Retina (tissue), 1 donor: ENCODE results near the gene SMC1A.
"Not testable (repeated sequence)": the region's sequence is repeated elsewhere in the genome, so short reads cannot be mapped to it uniquely, and the experiment has no call there.

Experiments
- DNase-seq: peaks from one replicate; pipeline ENCODE4 v3.0.0-alpha.2; 2016

The SMC1A gene

DNA sequence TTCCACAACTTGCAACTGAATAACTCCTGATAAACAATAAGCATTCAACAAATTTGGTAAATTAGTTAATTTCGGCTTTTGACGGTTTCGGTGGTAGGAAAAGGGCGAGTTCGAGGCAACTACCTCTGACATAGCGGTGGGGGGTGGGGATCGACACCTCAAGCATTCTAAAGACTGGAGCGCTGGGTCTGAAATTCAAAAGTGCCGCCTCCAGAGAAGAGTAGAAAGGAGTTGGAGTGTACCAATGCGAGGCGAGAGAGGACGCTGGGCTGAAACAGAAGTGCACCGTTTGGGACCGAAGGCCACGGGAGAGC, 725 bp downstream of the SMC1A start:
- DNase-seq, result no peak

DNA sequence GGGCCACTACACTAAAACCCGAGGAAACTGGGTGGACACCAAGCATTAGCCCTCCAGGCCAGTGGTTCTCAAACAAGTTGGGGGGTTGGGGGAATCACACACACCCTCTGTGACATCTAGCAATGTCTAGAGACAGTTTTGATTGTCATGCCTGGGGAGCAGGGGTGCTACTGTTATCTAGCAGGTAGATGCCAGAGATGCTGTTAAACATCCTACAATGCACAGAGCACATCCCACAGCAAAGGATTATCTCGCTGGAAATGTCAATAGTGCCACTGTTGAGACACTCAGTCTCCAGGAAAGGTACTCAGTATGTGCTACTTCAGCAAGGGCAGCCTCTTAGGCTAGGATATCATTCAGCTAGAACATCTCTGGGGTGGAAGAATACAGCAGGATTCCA, 1.3 kb downstream of the SMC1A start:
- DNase-seq, result no peak

DNA sequence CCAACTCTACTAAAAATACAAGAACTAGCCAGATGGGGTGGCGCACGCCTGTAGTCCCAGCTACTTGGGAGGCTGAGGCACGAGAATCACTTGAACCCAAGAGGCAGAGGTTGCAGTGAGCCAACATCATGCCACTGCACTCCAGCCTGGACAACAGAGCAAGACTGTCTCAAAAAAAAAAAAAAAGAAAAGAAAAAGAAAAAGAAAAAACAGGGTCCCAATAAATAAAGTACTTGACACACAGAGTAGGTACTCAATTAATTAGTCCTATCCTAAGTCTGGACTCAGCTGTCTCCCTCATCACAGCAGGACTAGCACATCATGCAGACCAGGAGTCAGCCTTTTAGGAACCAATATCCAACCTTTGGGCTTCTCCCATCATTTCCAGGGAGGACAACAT, 2.1 kb downstream of the SMC1A start:
- DNase-seq, result not testable (repeated sequence)

DNA sequence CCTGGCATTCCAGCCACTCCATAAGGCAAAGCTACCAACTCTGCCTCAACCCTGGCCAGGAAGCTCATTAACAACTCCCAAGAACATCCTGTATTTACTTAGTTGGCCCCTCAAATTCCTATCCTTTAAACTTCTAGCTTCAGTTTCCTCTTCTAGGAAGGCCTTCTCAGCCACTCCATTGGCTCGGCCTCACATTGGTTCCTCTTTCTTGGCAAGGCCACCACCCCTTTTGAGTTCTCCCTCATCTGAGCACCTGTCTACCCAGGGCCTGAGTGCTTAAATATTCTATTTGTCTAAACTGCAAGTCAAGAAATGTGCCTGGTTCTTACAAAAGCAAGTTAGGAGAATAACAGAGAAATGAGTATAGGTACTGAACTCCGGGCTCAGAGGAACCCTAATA, 10.0 kb downstream of the SMC1A start:
- no peak for DNase-seq

DNA sequence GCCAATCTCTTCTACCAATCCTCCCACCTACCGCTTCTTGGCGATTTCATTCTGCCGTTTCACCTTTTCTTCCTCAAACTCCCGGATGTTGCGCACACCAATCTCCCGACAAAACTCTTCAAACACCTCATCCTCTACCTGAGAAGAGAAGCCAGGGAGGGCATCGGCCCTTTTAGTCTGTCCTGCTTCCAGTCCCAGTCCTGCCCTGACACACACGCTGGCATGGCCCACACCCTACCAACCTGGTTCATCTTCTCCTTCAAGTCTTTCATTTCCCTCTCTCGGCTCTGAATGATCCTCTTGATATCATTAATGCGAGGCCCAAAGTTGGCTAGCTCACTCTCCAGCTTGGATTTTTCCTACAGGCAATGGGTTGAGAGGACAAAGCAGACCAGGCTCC, 18.9 kb downstream of the SMC1A start:
- no peak for DNase-seq

DNA sequence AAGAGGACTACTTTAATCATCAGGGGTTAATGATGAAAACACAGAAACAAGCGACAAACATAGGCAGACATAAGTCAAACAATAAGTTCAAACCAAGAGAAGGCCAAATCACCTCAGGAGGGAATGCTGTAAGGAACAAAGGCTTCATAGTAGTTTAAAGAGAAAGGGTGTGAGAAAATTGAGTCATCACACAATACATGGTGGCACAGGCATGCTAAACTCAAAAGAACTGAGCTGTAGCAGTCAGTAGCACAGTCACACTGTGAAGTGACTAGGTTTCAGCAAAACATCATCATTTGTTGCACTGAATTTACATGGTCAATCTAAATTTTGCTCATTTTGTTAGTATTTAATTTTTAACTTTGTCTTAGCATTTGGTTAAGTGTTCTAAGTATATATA, 24.2 kb downstream of the SMC1A start:
- DNase-seq, result no peak

DNA sequence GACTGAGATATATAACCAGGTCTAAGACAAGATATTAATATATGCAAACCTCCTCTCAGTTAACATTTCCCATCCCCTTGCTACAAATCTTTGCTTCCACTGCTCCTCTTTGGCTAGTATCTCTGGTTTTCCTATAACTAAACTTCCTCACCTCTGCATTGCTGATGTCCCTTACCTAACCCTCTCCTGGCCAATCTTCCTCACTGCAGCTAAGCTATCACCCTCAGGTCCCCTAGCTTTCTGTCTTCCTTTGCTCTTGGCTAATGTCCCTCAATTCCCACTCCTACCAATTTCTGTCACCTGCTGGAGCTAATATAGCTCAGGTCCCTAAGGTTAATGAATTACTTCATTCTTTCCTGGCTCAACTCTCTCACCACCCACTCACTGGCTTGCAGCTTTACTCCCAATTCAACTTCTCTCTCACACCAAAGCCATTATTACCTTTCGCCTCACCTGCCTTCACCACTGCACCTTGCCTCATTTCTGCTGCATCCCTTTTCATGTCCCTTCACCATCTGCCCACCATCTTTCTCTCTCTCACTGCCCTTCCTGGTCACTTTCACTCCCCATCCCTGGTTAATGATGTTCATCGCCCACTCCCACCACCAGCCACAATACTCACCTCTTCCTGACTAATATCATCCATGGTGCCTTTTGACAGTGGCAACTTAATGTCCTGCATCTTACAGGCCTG, 26.7 kb downstream of the SMC1A start:
- no peak for DNase-seq

DNA sequence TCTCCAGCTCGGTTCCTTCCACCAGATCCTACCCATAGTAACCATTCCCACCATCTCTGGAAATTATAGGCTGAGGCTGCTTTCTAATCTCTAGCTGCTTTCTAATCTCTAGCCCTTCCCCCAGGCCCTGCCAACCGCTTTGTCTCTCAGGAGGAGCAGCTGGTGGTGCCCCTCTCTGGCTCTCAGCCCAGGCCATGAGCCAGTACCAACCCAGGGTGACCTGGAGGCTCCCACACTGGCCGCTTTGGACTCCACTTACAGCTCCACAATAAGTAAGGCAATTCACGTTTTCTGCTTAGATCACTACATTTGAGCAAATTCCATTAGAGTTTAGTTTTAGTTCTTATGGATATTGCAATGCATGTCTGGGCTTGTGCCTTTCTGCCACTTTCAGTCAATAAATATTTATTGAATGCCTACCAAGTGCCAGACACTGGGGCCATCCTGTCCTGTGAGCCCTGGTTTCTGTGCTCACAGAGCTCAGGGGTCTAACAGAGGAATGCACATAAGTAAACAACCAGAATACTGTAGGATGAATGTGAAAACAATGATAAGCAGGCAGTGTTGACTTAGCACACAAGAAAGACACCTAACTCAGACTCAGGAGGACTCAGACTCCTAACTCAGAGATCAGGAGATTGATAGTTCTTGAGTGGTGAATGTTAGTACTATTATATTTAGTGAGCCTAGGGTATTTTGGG, 38.9 kb downstream of the SMC1A start:
- DNase-seq, result no peak

DNA sequence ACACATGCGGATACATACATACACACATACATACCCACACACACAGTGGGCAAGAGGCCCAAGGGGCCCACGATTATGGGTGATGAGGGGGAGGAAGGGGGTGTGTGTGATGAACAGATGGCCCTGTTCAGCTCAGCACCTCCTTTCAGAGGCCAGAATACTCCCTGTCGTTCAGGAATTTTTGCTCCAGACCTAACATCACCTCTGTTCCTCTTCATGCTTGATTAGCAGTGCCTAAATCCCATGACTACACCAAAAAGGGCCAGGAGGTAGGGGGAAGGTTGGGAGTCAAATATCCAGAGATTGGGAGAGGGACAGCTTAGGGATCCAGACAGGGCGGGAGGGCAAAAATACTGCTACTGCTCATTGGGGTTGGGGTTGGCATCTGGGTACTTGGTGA, 42.7 kb downstream of the SMC1A start:
- no peak for DNase-seq

DNA sequence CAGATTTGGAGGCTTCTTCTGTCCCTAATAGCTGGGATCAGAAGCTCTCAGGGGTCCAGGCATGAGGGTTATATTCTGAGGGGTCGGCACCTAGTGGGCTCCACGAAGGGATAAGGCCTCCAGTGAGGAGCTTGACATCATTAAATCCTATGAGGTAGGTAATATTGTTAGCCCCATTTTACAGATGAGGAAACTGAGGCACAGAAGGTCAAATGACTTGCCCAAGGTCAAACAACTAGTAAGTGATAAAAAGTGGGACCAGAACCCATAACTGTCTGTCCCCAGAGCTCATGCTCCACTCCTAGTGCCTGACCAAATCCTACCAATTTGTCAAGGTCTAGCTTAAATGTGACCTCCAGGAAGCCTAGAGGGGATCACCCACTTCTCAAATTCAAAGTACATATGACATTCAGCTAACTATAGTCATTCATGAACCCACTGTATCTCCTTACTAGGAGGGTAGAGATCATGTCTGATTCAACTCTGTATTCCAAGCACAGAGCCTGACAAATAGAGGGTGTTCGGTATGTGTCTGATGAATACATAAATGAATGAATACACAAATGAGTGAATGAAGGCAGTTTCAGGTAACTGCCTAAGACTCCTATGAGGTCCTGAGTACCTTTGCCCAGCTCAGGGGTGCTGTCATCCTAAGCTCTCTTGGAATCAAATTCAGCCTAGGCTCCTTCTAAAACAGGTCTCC, 43.3 kb downstream of the SMC1A start:
- no peak for DNase-seq

DNA sequence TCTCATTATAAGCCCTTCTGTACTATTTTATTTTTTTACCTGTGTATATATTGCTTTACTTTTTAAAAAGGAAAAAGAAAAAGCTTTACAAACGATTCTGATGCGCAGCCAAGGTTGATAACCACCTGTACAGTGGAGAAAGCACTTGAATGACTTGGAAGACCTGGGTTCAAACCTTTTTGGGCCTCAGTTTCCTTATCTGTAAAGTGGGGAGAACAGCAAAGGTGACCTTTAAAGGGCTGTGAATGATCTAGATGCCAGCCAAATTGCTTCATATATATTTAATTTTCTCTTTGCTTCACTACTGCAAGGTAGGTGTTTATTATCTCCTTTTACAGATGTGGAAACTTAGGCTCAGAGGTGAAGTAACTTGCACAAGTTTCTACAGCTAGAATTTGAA, 45.0 kb downstream of the SMC1A start:
- DNase-seq, result no peak

DNA sequence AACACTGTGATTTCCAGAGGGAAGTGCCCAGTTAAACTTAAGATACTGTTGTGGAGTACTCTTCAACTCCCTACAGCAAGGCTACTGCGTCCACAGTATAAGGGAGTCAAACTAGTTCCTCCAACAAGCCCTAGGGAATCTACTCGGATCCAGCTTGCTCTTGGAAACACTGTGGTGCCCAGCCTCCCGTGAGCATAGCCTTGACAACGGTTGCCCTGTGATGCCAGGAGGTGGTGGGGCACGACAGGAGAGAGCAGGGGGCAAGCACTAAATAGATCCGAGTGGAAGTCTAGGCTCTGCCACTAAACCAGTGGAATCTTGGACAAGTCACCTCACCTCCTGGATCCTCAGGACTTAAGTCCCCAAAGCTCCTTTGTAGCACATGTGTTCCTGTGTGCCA, 45.6 kb downstream of the SMC1A start:
- DNase-seq, result no peak

DNA sequence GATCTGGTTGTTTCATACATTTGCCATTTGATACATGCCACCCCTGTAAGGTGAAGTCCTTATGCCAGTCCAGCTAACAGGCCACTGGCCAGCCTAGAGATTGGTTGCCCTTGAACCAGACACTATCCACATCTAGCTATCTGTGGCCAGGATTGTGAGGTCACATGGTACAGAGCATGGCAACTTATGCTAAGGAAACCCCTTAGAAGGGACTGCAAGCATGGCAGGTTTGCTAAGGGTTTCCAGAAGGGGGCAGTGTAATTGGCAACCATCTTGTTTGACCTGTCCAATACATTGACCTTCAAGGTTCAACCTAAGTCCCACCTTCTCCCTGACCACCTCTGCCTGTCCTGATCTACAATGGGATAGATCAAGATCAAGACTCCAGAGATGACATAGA, 47.5 kb downstream of the SMC1A start:
- no peak for DNase-seq

DNA sequence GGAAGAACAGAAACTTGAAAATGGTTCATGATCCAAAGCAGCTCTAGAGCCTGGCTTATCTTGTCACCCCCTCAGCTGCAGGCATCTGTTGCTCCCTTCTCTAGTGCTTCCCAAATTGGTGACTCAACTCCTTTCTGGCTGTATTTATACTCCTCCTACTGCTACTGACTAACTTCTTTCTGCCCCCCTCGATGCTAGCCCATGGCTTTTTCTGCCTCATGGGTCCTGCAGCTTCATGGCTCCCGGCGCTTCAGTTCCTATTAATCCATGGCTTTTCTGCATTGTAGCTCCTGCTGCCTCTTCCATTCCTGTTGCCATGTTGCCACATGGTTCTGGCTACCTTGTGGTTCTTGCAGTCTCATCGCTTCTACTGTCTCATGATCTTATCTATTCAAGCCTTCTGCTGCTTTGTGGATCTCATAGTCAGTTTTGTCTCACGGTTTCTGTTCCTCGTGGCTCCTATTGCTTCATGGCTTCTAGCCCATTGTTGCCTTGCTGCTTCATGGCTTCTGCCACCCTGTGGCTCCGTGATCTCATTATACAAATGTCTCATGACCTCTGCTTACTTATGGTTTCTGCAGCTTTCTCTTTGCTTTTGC, 48.1 kb downstream of the SMC1A start:
- DNase-seq, result no peak

DNA sequence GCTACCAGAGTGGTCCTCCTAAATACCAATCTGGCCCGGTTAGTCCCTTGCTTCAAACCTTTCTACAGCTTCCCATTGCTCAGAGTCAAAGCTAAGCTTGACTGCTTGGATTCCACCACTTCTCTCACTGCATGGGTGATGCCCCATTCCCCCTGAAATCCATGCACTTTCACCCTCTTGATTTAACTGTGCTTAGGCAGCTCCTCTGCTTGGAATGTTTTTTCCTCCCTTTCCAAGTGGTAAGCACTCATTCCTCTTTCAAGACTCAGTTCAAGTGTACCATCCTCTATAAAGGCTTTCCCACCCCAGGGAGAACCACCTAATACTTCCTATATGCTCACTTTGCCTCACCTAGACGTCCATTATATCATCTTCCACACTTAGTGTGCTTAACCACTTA, 49.1 kb downstream of the SMC1A start:
- no peak for DNase-seq

DNA sequence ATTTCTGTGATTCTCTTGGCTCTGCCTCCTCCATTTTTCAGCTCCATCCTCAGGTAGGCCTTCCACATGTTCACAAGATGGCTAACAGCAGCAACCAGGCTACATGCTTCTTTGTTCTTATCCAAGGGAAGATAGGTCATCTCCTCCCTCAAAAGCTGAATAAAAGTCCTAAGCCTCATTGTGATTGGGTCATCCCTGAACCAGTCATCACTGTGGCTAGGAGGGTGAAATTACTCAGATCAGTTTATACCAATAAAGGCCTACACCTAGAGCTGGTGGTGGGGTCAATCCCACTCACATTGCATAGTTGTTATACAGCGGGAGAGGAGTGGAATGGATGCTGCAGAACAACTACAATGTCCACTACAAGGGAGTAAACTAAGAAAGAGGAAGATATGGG, 56.0 kb downstream of the SMC1A start:
- not testable (repeated sequence) for DNase-seq

DNA sequence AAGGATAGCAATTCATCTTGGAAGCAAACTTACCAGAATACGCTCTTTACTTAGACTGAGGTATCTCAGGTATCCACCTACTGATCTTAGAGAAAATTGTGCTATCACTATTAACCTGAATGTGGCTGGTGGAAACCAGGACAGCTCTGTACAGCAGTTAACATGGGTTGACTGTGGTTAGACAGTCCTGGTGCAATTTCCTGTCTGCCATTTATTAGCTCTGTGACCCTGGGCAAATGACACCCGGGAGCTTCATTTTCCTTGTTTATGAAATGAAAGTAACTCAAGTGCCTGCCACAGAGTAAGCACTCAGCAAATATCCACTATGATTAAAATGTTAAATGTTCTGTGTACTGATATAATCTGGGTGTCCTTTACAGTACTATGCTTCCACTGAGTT, 60.0 kb downstream of the SMC1A start:
- DNase-seq, result no peak

DNA sequence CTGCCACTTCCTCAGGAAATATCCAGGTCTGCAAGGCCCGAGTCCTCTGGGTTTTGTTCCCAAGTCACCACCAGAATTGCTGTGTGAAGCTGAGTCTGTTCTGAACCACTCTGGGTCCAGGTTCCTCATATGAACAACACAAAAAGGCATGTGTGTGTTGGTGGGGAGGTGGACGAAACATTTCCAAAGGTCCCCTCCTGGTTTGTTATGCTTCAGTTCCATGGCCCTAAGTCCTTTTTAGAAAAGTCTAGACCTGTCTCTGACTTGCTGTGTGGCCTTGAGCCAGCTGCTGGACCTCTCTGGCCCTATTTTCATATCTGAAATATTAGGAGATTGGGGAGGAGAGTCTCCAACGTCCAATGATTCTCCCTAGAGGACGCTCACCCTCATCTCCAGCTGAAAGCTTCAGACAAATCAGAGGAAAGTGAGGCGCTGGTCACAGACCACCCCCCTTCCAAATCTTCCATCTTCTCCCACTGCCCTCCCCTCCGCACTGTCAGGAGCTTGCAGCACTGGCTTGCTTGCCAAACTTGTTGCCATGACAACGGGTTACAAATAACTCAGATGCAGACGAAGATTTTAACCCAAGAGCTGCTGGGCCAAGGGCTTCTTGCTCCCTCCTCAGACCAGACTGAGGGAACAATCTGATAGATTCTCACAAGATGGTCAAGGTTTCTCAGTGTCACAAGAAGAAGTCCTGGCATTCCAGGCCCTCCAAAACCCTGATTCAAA, 64.5 kb downstream of the SMC1A start:
- no peak for DNase-seq

DNA sequence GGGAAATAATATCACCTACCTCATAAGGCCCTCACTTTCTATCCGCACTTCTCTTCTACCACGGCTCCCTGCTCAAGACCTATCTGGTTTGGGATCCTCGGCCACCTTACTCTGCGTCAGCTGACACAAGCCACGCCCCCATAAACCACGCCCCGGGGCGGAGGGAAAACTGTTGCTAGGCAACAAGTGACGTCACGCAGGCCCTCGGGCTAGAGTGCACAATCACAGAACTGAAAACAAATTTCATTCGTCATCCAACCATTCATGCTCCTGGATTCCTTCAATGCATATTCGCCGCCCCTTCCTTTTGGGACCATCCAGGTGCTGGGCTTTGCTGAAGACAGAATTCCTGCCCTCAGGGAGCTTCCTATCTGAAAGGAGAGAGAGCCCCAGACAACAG, 66.3 kb downstream of the SMC1A start:
- DNase-seq, result no peak

DNA sequence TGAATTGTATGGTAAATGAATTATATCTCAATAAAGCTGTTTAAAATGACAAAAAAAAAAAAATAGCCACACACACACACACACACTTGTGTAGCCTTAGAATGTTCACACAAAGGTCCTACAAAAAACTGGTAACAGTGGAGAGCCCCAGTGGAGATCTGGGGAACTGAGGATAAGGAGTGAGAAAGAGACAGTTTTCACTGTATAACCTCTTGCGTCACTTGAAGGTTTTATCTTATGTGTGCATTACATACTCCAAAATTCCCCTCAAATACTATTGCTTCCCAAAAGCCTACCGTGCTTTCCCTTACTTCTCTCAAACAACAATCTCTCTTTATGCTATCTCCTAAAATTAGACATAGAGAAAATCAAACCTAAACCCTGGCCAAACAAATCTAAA, 67.8 kb downstream of the SMC1A start:
- no peak for DNase-seq

DNA sequence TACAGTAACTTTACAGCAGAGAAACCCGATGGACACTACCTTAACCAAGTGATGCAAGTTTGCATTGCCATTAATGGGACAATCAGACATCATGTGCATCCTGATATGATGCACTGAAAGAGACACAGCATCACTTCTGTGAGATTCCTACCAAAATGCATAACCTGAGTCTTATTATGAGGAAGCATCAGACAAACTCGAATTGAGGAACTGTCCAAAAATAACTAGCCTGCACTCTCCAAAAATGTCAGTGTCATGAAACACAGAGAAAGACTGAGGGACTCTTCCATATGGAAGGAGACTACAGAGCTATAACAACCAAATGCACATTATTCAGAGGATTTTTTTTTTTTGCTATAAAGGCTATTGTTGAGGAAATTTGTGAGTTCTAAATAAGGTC, 74.5 kb downstream of the SMC1A start:
- no peak for DNase-seq

DNA sequence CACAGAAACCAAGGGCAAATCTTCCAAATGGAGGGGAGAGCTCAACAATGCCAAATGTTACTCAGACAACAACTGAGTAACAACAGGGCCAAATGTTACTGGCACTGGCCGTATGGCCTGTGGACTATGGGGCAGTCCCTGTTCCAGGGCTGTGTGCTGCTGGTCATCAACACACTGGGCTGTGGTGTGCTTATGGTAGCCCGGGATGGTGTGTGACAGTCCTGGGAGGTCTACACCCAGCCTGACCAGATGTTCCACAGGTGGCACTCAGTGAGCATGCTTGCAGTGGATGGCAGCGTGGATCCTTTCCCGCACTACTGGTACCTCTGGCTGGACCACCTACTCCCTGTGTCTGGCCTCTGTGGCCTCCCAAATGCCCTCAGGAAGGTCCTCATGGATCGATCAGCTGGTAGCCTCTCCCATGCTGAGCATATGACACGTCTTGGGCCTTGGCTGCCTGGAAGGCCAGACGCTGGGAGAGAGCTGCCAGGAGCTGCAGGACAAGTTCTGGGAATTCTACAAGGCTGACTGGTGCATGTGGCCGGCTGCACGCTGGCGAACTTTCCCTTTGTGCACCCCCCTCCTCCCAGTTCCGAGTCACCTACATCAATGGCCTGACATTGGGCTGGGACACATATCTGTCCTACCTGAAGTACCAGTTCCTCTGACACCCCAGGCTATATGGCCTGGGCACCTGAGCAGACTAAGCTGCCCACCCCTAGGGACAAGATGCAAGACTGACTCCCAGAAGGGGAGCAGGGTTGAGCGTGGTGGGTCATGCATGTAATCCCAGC, 81.4 kb downstream of the SMC1A start:
- no peak for DNase-seq

DNA sequence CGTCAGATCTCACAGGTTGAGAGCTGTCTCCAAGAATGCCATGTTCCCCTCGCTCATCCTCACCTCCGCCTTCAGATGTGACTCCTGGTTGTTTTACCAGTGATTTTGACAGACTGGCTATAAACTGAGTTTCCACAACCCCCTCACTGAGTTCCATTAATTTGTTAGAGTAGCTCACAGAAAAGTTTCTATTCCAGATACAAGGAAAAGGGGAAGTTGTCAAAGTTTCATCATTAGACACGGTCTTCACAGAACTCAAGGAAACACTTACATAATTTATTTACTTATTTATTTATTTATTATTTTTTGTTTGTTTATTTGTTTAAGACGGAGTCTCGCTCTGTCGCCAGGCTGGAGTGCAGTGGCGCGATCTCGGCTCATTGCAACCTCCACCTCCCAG, 85.4 kb downstream of the SMC1A start:
- DNase-seq, result no peak
